Activated B cell treated with CpG ODN at 0.5 μM for 24 hours (primary cell): ENCODE results near the gene MEN1. TPM values are rescaled to one million over a fixed set of nuclear protein-coding genes. Genes with fewer than 3 reads are reported as not detected.

Source experiments
- ATAC-seq: fragments of 200-7000 bp; cut with Tn5 transposase; one replicate; pipeline ENCODE4 v1.10.0; 2021; ENCODE audit warnings: low read depth, mild to moderate bottlenecking, moderate library complexity
- CTCF ChIA-PET: fragments of 350-600 bp; sonication (Branson Sonifier 250); formaldehyde crosslinking; loops from one replicate; lab custom pipeline; 2021; ENCODE audit warnings: antibody characterized with exemption; lab: Charles Lee
- POLR2A ChIA-PET: fragments of 350-600 bp; sonication (Branson Sonifier 250); formaldehyde crosslinking; loops from one replicate; lab custom pipeline; 2021; ENCODE audit warnings: antibody characterized with exemption; lab: Charles Lee
- DNase-seq: peaks from one replicate; pipeline ENCODE4 v3.0.0; 2022
- H3K27ac Mint-ChIP-seq: one replicate; pipeline ENCODE4 v1.8.0; 2020; ENCODE audit warnings: mixed read lengths
- H3K27me3 Mint-ChIP-seq: one replicate; pipeline ENCODE4 v1.8.0; 2021; ENCODE audit warnings: mixed read lengths
- H3K36me3 Mint-ChIP-seq: one replicate; pipeline ENCODE4 v1.8.0; 2021; ENCODE audit warnings: low read depth, mixed read lengths
- H3K4me1 Mint-ChIP-seq: one replicate; pipeline ENCODE4 v1.8.0; 2021; ENCODE audit warnings: mixed read lengths
- H3K4me3 Mint-ChIP-seq: one replicate; pipeline ENCODE4 v1.8.0; 2020; ENCODE audit warnings: mild to moderate bottlenecking, mixed read lengths
- H3K9me3 Mint-ChIP-seq: one replicate; pipeline ENCODE4 v1.8.0; 2020; ENCODE audit warnings: mixed read lengths
- CTCF ChIP-seq: fragments of 200-600 bp; IDR thresholded peaks from one replicate; pipeline ENCODE4 v1.8.0; 2022; ENCODE audit warnings: antibody characterized with exemption, mild to moderate bottlenecking
- intact Hi-C: fragments of 100-400 bp; cut with micrococcal nuclease; formaldehyde crosslinking; loops from one replicate; pipeline ENCODE4 v1.15.1; 2024
- total RNA-seq: library from RNA; stranded (reverse); gene quantifications from 2 replicates; pipeline ENCODE4 v1.2.3, GENCODE V29; 2022

The MEN1 gene
- total RNA-seq, 1 donor from 2014 or later: 44.6 TPM

GRCh38 chr11:64834723-64835615 lies 24.6 kb upstream of the MEN1 start:
- Mint-ChIP-seq H3K36me3 (peaks cover 14% of the 10 kb centered on the region), H3K9me3 (no peaks in the 10 kb centered on the region), H3K27me3 (no peaks in the 10 kb centered on the region), H3K27ac (no peak overlapping the region), H3K4me3 (no peak overlapping the region), H3K4me1 (no peaks in the 10 kb centered on the region)
- intact Hi-C loops: no loop called here
- ATAC-seq: no peak
- TF ChIP-seq CTCF: no peak
- CTCF ChIA-PET: no interaction called here
- no peak for DNase-seq
- POLR2A ChIA-PET: interaction anchor here (0.9 kb wide), 1 partner anchor 180 kb away, joined by 5 read pairs; no protein-coding TSS in a partner anchor

GRCh38 chr11:64834031-64834722 lies 23.8 kb upstream of the MEN1 start:
- Mint-ChIP-seq H3K36me3 (peaks cover 9% of the 10 kb centered on the region), H3K4me1 (no peaks in the 10 kb centered on the region), H3K9me3 (no peaks in the 10 kb centered on the region), H3K27ac (no peak overlapping the region), H3K4me3 (no peak overlapping the region), H3K27me3 (no peaks in the 10 kb centered on the region)
- no peak for TF ChIP-seq CTCF
- DNase-seq: no peak
- no peak for ATAC-seq
- ChIA-PET CTCF (no interaction called here), POLR2A (interaction anchor here (0.9 kb wide), 1 partner anchor 181 kb away, joined by 5 read pairs; no protein-coding TSS in a partner anchor)
- intact Hi-C loops: no loop called here

- intact Hi-C loops: no loop called here
- no peak for TF ChIP-seq CTCF
- ChIA-PET CTCF (no interaction called here), POLR2A (interaction anchor here (0.9 kb wide), 1 partner anchor 182 kb away, joined by 5 read pairs; no protein-coding TSS in a partner anchor)
- no peak overlapping the region for H3K27ac Mint-ChIP-seq
- H3K9me3 Mint-ChIP-seq: no peaks in the 10 kb centered on the region
- peaks cover 9% of the 10 kb centered on the region for H3K36me3 Mint-ChIP-seq
- peaks cover 2% of the 10 kb centered on the region for H3K4me1 Mint-ChIP-seq
- no peaks in the 10 kb centered on the region for H3K27me3 Mint-ChIP-seq
- H3K4me3 Mint-ChIP-seq: no peak overlapping the region
- DNase-seq (no peak), ATAC-seq (no peak)
These were observed 23.2 kb upstream of the MEN1 start for GRCh38 chr11:64833509-64833908.

- Mint-ChIP-seq H3K9me3 (no peaks in the 10 kb centered on the region), H3K27me3 (no peaks in the 10 kb centered on the region), H3K4me3 (no peak overlapping the region), H3K27ac (no peak overlapping the region), H3K36me3 (peaks cover 9% of the 10 kb centered on the region), H3K4me1 (peaks cover 2% of the 10 kb centered on the region)
- intact Hi-C loops: no loop called here
- TF ChIP-seq CTCF: no peak
- ChIA-PET CTCF (no interaction called here), POLR2A (no interaction called here)
- no peak for DNase-seq
- ATAC-seq: no peak
These were observed 22.8 kb upstream of the MEN1 start for GRCh38 chr11:64833198-64833502.
